ENCODE data around the gene ZNF841.
"Not testable (repeated sequence)": the region's sequence is repeated elsewhere in the genome, so short reads cannot be mapped to it uniquely, and the experiment has no call there.

ZNF841 gene

DNA sequence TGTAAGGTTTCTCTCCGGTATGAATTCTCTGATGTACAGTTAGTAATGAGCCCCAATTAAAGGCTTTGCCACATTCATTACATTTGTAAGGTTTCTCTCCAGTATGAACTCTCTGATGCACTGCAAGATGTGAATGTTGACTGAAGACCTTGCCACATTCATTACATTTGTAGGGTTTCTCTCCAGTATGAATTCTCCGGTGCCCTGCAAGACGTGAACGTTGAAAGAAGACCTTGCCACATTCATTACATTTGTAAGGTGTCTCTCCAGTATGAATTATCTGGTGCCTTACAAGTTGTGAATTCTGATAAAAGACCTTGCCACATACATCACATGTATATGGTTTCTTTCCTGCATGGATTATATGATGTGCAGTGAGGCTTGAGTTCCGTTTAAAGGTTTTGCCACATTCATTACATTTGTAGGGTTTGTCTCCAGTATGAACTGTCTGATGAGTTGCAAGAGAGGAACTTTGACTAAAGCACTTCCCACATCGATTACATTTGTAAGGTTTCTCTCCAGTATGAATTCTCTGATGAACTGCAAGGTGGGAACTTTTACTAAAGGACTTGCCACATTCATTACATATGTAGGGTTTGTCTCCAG is 29.2 kb downstream of the ZNF841 start:
- DNase-seq: no peak

DNA sequence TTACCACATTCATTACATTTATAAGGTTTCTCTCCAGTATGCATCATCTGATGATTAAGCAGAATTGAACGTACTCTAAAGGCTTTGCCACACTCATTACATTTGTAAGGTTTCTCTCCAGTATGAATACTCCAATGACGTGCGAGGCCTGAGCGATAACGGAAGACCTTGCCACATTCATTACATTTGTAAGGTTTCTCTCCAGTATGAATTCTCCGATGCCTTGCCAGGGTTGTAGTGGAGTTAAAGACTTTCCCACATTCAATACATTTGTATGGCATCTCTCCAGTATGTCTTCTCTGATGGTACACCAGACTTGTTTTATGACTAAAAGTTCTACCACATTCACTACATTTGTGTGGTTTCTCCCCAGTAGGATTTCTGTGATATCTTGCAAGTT is 30.2 kb downstream of the ZNF841 start:
- no peak for DNase-seq

GRCh38 chr19:52056480-52056879 is 39.1 kb downstream of the ZNF841 start:
- not testable (repeated sequence) for DNase-seq

- not testable (repeated sequence) for DNase-seq
These were observed 43.8 kb downstream of the ZNF841 start for GRCh38 chr19:52051736-52052135.

GRCh38 chr19:52048555-52049501 is 46.7 kb downstream of the ZNF841 start, which contains the start of gene ZNF432:
Gene ZNF432, minus strand, starts transcription at chr19:52048838. Its CDS starts 1,970 bp downstream, at chr19:52046868.
- peak; percentile 57 for DNase-seq

- DNase-seq: no peak
These were observed 56.4 kb downstream of the ZNF841 start for GRCh38 chr19:52039169-52039568.

- DNase-seq: no peak
These were observed 61.4 kb downstream of the ZNF841 start for GRCh38 chr19:52034051-52034728.

- peak; percentile 61 for DNase-seq
These were observed 66.8 kb downstream of the ZNF841 start for GRCh38 chr19:52028780-52029123.

DNA sequence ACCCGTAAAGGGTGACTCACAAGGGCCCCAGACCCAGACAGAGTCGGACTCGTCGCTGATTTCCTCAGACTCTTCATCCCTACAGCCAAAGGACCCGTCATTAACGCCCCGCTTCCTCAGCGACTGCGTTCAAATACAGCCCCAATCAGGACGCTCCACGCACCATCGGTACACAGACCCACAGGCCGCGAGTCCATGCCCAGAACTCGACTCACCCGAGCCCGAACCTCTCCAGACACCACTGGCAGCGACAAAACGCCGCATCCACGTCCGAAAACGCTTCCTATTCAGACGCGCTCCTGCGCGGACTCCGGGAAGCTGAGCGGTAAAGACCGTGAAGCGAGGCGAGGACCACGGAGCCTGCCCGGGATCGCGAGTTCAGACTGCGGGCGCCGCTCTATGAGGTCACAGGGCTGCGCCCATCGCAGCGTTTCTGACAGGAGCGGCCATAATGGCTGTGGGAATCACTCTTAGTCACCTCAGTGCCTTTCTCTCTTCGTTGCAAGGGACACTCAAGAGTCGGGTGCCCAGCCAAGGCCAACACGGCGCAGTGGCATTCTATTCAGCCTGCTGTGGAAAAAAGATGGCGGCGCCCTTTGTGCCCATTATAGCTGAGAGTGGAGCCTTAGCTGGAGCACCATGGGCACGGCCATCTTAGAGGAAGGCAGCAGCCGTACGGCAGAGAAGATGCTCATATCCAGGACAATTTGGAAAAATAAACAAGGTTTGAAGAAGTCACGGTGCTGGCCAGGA is 67.4 kb downstream of the ZNF841 start, which contains the start of gene ZNF614:
ZNF614 (minus strand) TSS at position 353 of the 753 bp plus-strand sequence. CDS start 2,634 bp downstream, outside the sequence.
- peak; percentile 89 for DNase-seq

GRCh38 chr19:52026255-52026990 is 69.1 kb downstream of the ZNF841 start:
- not testable (repeated sequence) for DNase-seq

- DNase-seq: not testable (repeated sequence)
These were observed 71.1 kb downstream of the ZNF841 start for GRCh38 chr19:52024478-52024877.

GRCh38 chr19:52022193-52022592 is 73.4 kb downstream of the ZNF841 start:
- no peak for DNase-seq

DNA sequence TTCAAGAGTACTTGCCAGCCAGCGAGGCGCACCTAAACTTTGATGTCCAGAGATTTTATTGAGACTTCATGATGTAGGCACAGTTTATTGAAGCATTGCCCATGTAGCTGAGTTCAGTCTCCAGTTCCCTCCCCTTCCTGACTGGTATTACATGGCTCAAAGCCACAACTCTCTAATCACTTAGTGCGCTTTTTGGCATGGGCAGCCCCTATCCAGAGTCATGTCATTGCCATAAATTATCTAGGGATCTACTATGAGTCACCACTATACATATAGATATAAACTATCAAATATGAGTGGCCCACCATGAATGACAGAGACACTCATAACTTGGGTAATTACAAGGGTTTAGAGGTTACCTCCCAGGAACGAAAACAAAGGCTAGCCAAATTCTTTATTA is 75.1 kb downstream of the ZNF841 start:
- DNase-seq: no peak
